GM19324 (cell line): ENCODE data around the gene TAS2R40.

Experiments used
- ATAC-seq: cut with Tn5 transposase; IDR thresholded peaks from one replicate; pipeline ENCODE4 v1.9.1; 2021; ENCODE audit warnings: mild to moderate bottlenecking, moderate library complexity; ENCODE audit not compliant: unreplicated experiment, low FRiP score

TAS2R40 gene

DNA sequence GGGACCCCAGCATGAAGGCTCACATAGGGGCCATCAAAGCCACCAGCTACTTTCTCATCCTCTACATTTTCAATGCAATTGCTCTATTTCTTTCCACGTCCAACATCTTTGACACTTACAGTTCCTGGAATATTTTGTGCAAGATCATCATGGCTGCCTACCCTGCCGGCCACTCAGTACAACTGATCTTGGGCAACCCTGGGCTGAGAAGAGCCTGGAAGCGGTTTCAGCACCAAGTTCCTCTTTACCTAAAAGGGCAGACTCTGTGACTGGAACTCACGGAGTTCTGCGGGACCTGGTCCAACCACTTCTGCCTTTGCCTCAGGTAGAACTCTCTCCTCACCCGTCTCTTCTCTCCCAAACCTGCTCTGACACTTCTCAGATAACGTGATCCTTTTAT is 945 bp downstream of the TAS2R40 start:
- ATAC-seq = no peak

DNA sequence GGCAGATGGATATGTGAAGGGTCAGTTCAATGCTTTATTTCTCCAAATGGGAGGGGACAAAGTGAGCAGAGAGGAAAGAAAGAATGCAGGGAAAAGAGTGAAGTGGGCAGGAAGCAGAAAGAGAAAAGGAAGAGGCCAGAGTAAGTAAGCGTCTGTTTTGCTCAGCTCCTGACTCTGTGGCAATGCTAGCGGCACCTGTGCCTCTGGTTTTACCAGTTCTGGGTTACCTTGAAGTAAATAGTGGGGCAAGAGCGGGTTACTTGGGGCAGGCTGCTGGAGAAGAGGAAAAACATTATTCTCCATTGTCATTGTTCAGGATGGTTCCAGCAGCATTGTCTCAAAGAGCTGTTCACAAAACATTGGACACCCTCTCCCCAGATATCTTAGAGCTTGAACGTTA is 1.9 kb downstream of the TAS2R40 start:
- no peak for ATAC-seq

DNA sequence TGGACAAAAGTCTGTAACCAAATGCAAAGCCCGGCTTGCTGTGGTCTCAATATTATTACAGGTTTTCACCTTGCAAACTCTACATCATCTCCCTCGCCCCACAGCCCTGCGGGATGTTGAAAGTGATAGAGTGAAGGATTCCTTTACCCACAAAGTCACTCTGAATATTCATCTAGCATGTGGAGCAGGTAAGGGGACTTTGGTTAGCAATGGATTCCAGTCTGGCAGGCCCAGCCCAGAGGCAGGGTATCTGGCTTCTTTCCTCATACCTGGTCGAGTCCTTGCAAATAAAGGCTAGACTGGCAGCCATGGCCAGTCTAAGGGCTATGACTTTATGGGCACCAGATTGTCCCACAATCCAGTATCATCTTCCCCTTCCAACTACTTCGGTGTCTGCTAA is 3.2 kb downstream of the TAS2R40 start:
- no peak for ATAC-seq

DNA sequence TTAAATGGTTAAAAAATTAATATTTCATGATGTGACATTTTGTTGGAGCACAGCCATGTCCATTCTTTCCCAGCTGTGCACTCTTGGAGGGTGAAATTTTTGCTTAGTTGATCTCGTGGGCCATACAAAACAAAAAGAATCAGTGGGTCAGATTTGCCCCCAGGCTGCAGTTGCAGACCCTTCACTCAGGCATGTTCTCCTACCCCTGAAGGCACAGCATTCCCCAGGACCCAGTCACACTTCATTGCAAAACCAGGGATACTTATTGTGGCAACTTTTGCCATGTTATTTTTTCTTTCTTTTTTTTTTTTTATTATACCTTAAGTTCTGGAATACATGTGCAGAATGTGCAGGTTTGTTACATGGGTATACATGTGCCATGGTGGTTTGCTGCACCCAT is 6.0 kb downstream of the TAS2R40 start:
- ATAC-seq = no peak

DNA sequence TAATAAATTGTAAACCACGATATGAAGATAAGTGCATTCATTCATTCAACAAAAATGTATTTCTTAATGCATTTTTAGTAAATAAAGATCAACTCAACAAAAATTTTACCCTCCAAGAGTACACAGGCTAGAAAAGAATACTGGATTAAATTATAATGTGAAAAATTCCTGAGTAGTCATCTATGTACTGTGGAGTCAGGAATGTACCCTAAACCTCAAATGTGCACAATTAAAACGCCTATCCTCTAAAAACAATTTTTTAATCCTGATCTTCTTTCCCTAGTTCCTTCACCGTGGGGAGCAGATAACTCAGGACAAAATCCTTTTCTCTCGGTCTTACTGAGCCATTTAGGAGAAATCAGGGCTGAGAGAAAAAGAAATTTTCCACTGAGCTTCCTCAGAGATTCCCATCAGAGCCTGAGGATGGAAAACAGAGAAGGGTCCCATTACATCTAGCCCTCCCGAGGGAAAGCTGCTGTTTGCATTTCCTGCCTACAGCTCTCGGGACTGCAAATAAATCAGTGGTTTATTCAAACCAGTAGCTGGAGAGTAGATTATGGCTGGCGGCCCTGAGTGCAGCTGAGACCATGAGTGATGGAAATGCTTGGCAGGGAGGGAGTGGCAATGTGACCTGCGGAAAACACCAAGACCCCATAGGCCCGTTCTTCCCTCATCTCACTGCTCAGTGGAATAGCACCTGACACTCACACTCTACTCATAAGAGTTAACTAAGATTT is 7.4 kb downstream of the TAS2R40 start:
- ATAC-seq = no peak

DNA sequence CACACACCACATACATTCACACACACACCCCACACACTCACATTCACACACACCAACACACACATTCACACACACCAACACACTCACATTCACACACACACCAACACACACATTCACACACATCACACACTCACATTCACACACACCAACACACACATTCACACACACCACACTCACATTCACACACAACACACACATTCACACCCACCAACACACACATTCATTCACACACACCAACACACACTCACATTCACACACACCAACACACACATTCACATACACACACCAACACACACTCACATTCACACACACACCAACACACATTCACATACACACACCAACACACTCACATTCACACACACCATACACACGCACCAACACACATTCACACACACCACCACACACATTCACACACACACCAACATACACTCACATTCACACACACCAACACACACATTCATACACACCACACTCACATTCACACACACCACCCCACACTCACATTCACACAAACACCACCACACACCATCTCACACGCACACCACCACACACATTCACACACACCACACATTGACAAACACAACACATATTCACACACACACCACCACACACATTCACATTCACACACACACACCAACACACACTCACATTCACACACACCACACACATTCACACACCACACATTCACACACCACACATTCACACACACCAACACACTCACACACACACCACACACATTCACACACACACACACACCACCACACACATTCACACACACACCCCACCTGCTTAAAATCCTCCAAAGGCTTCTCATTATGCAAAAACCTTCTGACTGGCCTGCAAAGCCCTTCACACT is 9.0 kb downstream of the TAS2R40 start:
- ATAC-seq = no peak

DNA sequence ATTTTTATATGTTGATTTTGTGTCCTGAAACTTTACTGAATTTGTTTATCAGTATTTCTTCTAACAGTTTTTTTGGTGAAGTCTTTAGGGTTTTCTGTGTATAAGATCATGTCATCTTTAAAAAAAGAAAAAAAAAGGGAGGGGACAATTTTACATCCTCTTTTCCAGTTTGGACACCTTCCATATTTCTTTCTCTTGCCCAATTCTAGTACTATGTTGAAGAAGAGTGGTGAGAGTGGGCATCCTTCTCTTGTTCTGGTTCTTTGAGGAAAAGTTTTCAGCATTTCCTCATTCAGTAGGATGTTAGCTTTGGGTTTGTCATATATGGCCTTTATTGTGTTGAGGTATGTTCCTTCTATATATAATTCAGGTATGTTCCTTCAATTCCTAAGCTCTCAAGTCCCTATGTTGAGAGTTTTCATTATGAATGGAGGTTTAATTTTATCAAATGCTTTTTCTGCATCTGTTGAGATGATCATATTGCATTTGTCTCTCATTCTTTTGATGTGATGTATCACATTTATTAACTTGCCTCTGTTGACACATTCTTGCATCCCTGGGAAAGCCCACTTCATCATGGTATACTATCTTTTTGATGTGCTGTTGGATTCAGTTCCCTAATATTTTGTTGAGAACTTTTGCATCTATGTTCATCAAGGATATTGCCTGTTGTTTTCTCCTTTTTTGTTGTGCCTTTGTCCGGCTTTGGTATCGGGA is 12.1 kb downstream of the TAS2R40 start:
- no peak for ATAC-seq

DNA sequence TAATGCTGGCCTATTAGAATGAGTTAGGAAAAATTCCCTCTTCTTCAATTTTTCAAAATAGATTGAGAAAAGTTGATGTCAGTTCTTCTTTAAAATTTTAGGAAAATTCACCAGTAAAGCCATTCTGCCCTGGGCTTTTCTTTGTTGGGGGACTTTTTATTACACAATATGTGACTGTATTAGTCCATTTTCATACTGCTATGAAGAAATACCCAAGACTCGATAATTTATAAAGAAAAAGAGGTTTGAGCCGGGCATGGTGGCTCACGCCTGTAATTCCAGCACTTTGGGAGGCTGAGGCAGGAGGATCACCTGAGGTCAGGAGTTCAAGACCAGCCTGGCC is 12.7 kb downstream of the TAS2R40 start:
- no peak for ATAC-seq

DNA sequence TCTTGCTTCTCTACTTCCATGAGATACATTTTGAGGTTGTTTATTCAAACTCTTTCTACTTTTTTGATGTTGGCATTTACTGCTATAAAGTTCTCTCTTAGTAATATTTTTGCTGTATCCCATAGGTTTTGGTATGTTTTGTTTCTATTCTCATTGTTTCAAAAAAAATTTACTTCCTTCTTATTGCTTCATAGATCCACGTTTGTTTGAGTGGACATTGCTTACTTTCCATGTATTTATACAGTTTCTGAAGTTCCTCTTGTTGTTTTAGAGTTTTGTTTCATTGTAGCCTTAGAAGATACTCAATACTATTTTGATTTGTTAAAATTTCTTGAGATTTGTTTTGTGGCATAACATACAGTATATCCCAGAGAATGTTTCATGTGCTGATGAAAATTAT is 13.7 kb downstream of the TAS2R40 start:
- no peak for ATAC-seq

DNA sequence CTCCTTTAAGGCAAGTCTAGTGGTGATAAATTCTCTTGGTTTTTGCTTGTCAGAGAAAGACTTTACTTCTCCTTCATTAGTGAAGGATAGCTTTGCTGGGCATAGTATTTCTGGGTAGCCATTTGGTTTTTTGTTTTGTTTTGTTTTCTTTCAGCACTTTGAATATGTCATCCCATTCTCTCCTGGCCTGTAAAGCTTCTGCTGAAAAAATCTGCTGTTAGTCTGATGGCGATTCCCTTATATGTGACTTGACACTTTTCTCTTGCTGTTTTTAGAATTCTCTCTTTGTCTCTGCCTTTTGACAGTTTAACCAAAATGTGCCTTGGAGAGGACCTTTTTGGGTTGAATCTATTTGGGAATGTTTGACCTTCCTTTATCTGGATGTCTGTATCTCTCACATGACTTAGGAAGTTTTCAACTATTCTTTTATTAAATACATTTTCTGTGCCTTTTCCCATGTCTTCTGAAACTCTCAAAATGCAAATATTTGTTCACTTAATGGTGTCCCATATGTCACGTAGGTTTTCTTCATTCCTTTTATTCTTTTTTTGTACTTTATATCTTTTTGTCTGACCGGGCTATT is 14.7 kb downstream of the TAS2R40 start:
- ATAC-seq = no peak

DNA sequence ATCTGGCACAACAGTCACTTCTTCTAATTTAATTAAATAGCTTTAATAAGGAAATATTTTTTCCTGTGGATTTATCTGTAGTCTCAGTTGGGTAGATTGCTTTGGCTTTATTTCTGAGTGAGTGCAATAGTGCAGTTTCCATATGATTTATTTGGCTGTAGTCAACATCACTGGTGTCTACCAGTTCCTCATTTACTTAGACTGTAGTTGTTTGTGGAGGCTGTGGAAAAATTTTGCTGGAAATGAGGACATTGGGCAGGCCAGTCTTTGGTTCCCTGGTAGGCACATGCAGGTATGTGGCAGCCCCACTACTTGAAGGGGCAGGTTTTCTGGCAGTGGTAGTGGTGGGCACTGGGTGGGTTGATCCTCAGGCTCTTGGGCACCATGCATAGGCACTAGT is 15.5 kb downstream of the TAS2R40 start:
- no peak for ATAC-seq

DNA sequence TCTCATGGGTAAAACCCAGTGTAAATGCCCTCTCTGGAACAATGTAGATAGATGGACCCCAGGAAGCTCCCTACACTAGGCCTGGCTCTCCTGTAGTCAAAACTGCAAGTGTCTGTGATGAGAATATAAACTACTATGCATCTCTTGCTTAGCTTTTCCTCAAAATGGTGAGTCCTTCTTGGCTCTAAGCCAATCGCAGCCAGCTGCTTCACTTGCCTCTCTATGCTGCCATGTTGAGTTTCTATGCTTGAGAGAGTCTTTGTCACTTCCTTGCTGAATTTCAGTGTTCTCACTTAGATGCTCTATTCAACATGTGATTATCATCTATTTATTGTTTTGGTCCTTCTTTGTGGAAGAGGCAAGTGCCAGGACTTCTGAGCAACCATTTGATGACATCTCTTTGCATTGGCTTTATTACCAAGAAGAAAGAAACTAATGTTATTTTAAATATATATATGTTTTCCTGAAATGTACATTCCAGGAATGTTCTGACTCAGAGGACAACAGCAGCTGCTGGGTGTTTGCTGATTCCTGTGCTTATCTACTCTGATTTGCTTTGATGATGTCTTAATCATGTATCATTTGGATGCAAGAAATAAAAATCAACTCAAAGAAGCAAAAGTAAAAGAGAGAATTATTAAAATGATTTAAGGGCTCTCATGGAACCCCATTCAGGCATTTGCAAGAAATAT is 16.6 kb downstream of the TAS2R40 start:
- ATAC-seq = no peak

DNA sequence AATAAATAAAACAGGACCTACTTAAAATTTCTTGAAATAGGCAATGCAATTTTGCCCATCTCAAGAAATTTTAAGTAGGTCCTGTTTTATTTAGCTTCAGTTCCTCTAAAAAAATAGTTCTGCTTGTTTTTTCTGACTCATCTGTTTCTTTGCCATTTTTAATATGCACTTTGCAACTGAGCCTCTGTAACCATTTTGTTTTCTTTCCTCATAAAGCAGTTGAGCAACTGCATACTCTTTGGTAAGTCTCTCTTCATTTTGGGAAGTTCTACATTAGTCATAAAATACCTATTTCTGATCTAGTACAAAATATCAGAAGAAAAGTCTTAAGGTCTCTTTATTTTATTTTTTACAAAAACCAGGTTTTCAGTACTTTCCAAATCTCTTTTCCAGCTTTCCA is 18.0 kb downstream of the TAS2R40 start:
- ATAC-seq = no peak

DNA sequence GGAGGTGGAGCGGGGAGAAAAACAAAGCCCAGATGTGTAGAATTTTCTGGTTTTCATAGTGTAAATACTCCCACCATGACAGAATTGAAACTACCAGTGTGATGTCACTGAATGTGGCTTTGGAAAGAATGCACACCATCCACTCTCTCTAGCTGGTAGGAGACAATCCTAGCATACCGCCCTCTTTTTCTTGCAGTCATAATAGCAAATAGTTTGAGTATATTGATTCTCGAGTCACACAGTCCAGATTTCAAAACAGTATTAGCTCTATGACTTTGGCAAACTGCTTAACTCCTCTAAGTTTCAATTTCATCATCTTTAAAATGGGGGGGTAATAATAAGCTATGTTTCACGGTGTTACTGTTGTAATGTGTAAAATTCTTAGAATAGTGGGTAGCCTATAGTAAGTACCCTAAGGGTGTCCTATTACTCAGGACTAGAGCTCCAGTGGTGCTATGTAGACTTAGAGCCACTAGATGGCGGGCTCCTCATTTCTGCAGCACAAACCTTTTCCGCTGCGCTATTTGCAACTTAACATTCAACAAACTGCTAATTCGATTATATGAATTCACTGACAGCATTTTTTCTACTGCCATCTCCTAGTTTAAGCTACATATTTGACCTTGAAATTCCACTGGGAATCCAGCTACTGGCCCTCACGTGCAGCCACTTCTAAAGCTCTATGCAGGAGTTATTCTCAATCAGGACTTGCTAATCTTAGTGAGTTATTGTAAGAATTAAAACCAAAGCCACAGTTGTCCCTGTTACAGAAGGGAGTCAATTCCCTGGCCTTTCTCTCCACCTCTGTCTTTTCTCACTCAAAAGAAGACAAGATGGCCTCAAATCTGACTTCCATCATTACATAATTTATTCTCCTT is 18.7 kb downstream of the TAS2R40 start:
- ATAC-seq = peak; percentile 84

DNA sequence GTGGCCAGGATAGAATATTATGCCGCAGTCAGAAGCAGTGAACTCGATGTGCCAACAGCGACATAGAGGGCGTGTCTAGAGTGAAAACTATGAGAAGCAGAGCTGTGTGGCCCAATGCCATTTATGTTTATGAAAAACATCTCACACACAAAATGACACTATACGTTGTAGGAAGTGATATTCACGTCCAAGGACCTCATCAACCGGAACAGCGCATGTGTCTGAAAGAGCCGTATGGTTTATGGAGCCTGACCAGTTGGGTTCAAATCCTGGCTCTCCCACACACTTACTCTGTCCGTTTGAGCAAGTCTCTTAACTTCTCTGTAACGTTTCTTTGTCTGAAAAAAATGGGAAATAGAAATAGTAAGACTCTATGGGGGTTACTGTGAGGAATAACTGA is 20.5 kb downstream of the TAS2R40 start:
- no peak for ATAC-seq

DNA sequence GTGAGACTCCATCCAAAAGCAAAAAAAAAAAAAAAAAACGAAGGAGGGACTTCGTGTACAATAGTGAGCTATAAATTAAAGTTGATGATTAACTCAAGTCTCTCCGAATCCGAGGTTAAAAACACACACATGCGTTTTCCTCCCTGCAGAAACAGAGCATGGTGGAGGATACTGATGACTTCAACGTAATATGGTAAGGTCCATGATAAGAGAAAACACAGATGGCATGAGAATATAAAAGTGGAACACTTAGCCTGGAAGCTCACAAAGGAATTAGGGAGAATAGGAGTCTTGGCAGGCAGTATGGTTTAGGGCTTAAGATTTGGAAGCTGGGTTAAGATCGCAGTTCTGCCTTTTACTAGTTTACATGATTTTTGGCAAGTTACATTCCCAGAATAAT is 21.3 kb downstream of the TAS2R40 start:
- ATAC-seq = no peak

DNA sequence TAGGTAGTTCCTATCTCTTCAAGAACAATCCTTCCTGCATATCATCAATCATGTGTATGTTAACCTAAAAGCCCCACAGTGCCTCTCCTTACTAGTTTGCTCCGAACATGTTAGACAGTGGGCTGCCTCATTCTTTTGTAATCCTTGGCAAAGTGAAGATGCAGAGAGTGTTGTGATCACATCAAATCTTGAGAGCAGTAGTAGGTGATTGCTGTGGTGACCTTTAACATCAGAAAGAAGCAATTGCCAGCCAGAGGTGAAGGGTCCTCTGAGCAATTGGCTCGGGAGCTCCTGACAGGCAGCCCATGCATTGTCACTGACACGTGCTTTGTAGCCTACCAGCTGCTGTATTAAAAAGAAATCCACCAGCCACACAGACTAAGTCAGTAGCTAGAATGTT is 21.8 kb downstream of the TAS2R40 start:
- ATAC-seq = no peak

DNA sequence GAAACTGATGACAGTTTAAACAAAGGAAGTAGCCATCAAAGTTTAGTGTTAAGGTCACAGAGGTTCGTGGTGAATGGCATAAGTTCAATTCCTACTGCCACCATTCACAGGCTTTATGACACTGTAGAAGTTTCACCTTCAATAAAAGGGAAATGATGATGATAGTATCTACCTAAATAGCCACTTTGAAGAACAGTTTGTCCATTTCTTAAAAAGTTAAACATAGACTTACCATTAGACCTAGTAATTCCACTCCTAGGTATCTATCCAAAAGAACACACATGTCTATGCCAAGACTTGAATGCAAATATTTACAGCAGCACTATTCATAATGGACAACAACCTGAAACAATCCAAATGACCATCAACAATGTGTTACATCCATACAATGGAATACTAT is 22.5 kb downstream of the TAS2R40 start:
- no peak for ATAC-seq

DNA sequence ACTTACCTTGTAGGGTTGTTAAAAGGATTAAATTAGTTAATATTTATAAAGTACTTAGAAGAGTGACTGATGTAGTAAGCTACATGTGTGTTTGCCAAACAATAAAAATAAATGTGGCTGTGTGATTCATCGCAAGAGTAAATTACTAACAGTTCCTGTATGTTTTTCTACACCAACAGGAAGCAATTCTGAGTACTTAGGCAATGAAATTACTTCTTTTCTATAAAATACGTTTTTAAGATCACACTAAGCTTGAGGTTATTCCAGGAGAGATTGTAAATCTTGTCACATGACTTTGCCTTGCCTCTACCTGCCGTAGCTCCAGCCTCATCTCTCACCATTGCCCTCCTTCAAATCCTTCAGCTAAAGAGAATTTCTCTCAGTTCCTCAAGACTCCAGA is 23.3 kb downstream of the TAS2R40 start:
- ATAC-seq = no peak

DNA sequence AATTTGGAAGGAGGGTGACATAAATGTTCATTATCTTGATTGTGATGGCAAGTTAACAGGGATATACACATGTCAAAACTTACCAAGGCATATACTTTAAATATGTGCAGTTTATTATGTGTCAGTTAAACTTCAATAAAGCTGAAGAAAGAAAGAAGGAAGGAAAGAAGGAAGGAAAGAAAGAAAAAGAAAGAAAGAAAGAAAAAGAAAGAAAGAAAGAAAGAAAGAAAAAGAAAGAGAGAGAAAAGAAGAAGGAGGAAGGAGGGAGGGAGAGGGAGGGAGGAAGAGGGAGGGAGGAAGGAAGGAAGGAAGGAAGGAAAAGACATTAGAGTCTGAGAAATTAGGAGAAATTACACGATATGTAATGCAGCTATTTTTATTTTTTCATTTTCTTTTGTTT is 25.5 kb downstream of the TAS2R40 start:
- no peak for ATAC-seq
